ENCODE measurements around the gene SLC9B1. TPM values are rescaled to one million over a fixed set of nuclear protein-coding genes. Genes with fewer than 3 reads are reported as not detected.

The SLC9B1 gene
- total and polyA plus RNA-seq, 2 of the 13 experiments (the other 11 are each of a cell fraction or from before 2014, with no cell fraction given), result 0.17 to 0.20 TPM

- TF ChIP-seq AHDC1 (CRISPR knock-in tag; IDR thresholded peaks at IDR 0.05; ENCODE audit: borderline replicate concordance) (no peak), ZNF574 (CRISPR knock-in tag; IDR thresholded peaks at IDR 0.05) (peak; percentile 77; the same call in 1 of the 2 replicates), CEBPZ (IDR thresholded peaks at IDR 0.05; ENCODE audit: low read length) (no peak), ZNF75D (CRISPR knock-in tag; IDR thresholded peaks at IDR 0.05; ENCODE audit: borderline replicate concordance) (0 out of 2 replicates have a peak, but pooled peaks have one; percentile 18), TBP (CRISPR knock-in tag; IDR thresholded peaks at IDR 0.05) (no peak), ZNF503 (CRISPR knock-in tag; IDR thresholded peaks at IDR 0.05) (0 out of 2 replicates have a peak, but pooled peaks have one; percentile 15), ZNF572 (CRISPR knock-in tag; IDR thresholded peaks at IDR 0.05) (no peak), PBX3 (CRISPR knock-in tag; IDR thresholded peaks at IDR 0.05; ENCODE audit: borderline replicate concordance) (no peak), CREB1 (IDR thresholded peaks at IDR 0.05) (peak; percentile 95), CREB1 (CRISPR knock-in tag; IDR thresholded peaks at IDR 0.05) (peak; percentile 97), ZNF326 (CRISPR knock-in tag; IDR thresholded peaks at IDR 0.05; ENCODE audit: borderline replicate concordance) (no peak), ZC3H4 (CRISPR knock-in tag; IDR thresholded peaks at IDR 0.05; ENCODE audit: borderline replicate concordance) (no peak), GABPB1 (CRISPR knock-in tag; IDR thresholded peaks at IDR 0.05) (peak; percentile 92)
Measured at GRCh38 chr4:103019308-103020124, at the start of gene SLC9B1 (continued).
